Muscle layer of colon (tissue), 2 donors: ENCODE results near the gene GABPB1.

ENCODE experiments used
- H3K27ac ChIP-seq: one replicate; pipeline ENCODE4 v1.7.0; 2013; ENCODE audit warnings: low read depth, mild to moderate bottlenecking, low read length, moderate library complexity
- H3K27me3 ChIP-seq, 2 donors: one replicate each; pipeline ENCODE4 v1.7.0; 2013; ENCODE audit warnings: low read length in 2 of 2, mild to moderate bottlenecking in 2 of 2; ENCODE audit not compliant: insufficient read depth in 2 of 2, control insufficient read depth in 1 of 2
- H3K36me3 ChIP-seq: one replicate; pipeline ENCODE4 v1.7.0; 2013; ENCODE audit warnings: mild to moderate bottlenecking, low read length; ENCODE audit not compliant: insufficient read depth
- H3K4me1 ChIP-seq: one replicate; pipeline ENCODE4 v1.7.0; 2013; ENCODE audit warnings: mild to moderate bottlenecking, low read length; ENCODE audit not compliant: insufficient read depth
- H3K4me3 ChIP-seq, 2 donors: one replicate each; pipeline ENCODE4 v1.7.0; 2013; ENCODE audit warnings: low read length in 2 of 2, low read depth in 1 of 2, mild to moderate bottlenecking in 1 of 2, moderate library complexity in 1 of 2
- H3K9ac ChIP-seq: one replicate; pipeline ENCODE4 v1.7.0; 2013; ENCODE audit warnings: low read length
- H3K9me3 ChIP-seq: one replicate; pipeline ENCODE4 v1.7.0; 2013; ENCODE audit warnings: mild to moderate bottlenecking, low read length
- donor health status: abdominal sarcoma.
- donor health status: Adenocarcinoma of cecum.

The GABPB1 gene

DNA sequence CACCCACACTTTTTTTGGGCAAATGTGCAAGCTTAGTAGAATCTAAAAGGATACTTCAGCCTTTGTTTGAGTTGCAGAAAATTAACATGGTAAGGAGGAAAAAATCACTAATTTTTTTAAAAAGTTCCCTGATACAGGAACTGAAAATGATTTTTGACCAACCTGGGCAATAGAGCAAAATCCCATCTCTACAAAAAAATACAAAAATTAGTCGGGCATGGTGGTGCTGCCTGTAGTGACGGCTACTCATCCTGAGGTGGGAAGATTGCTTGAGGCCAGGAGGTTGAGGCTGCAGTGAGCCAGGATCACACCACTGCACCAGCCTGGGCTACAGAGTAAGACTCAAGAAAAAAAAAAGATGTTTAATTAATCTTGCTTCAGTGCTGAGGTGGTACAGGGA, 10.6 kb upstream of the GABPB1 start:
- no peaks in the 10 kb centered on the region for H3K4me1 ChIP-seq
- H3K9ac ChIP-seq: no peak overlapping the region
- no peak overlapping the region for H3K4me3 ChIP-seq
- no peaks in the 10 kb centered on the region for H3K36me3 ChIP-seq
- H3K27me3 ChIP-seq: no peaks in the 10 kb centered on the region
- no peak overlapping the region for H3K27ac ChIP-seq
- H3K9me3 ChIP-seq: no peaks in the 10 kb centered on the region

DNA sequence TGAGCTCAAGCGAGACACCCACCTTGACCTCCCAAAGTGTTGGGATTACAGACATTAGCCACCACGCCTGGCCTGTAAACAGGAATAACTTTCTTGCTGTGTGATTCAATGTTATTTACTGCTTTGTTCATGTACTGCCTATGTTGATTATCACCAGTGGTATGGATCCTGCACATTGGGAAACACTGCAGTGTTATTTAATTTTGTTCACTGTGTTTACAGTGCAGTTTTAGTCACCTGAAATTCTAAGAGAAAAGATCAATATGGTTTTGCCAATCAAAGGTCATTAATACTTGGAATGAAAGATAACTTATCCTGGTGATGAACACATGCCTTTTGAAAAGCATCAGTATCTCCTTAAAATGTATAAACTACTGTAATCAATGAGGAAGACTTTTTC, 8.6 kb upstream of the GABPB1 start:
- Histone ChIP-seq H3K9me3 (no peaks in the 10 kb centered on the region), H3K27ac (no peak overlapping the region), H3K9ac (no peak overlapping the region), H3K4me3 (no peak overlapping the region), H3K36me3 (no peaks in the 10 kb centered on the region), H3K27me3 (no peaks in the 10 kb centered on the region), H3K4me1 (no peaks in the 10 kb centered on the region)

DNA sequence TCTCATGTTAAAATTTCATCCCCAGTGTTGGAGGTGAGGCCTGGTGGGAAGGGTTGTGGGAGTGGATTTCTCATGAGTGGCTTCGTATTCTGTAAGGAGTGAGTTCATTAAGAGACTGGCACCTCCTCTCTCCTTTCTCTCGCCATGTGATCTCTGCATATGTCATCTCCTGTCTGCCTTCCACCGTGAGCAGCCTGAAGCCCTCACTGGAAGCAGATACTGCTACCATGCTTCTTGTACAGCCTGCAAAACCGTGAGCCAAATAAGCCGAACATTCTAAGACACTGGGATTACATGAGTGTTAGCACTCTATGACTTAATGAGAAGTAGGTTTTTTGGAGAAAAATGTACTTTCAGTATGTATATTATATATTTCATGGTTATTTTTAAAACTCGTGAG, 6.8 kb upstream of the GABPB1 start:
- Histone ChIP-seq H3K9me3 (no peaks in the 10 kb centered on the region), H3K4me3 (no peak overlapping the region), H3K36me3 (no peaks in the 10 kb centered on the region), H3K4me1 (peaks cover 6% of the 10 kb centered on the region), H3K9ac (no peak overlapping the region), H3K27ac (no peak overlapping the region), H3K27me3 (no peaks in the 10 kb centered on the region)

DNA sequence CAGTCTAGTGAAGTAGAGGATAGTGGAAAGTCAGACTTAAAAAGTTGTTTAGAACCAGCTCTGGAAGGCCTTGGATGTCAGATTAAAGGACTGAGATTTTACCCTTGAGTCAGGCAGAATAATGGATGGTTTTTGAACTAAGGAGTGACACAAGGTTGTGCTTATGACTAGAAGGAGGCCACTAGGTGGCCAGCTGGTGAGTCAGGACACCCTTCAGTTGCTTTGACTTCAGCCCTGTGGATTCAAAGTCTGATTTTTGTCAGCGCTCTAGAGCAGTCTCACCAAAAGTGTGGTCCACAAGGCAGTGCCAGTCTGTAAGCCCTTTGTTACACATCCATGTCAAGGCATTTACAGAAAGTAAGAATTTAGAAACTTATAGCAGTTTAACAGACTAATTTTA, 3.8 kb upstream of the GABPB1 start:
- no peaks in the 10 kb centered on the region for H3K27me3 ChIP-seq
- no peaks in the 10 kb centered on the region for H3K36me3 ChIP-seq
- peaks cover 16% of the 10 kb centered on the region for H3K4me1 ChIP-seq
- no peak overlapping the region for H3K4me3 ChIP-seq
- H3K27ac ChIP-seq: no peak overlapping the region
- H3K9me3 ChIP-seq: no peaks in the 10 kb centered on the region
- H3K9ac ChIP-seq: no peak overlapping the region

DNA sequence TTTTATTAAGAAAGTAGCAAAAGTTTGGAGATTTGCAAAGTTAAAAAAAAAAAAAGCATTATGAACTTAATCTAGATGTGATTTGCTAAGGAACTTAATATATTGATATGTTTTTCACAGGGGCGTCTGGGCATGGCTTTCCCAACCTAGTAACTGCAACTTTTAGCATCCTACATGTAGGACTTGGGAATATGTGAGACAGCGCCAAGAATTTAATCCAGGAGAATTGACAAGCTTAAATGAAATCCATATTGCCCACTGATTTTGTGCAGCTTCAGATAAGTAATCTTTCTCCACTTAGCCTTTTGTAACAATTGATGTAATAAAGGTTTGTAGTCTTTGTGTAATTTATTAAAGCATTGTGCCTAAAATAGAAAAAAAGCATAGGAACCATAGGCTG, 982 bp upstream of the GABPB1 start:
- Histone ChIP-seq H3K36me3 (no peaks in the 10 kb centered on the region), H3K27ac (peak overlapping the region; percentile 99), H3K9ac (peak overlapping the region; percentile 92), H3K27me3 (no peaks in the 10 kb centered on the region), H3K9me3 (no peaks in the 10 kb centered on the region), H3K4me3 (peak overlapping the region; percentile 53 to 96), H3K4me1 (peaks cover 34% of the 10 kb centered on the region)

DNA sequence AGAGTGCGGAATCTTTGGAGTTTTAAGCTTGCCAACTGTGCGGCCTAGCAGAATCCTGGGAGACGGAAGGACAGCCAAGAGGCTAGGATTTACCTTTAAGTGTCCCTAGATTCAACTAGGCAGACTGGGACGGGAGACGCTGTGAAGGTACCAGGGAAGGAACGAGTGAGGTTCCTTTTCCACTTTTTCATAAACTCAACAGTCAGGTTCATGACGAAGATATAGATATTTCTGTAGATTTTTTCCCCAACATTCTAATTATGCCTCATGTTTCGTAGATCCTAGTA, 564 bp upstream of the GABPB1 start:
- H3K27me3 ChIP-seq: no peaks in the 10 kb centered on the region
- peak overlapping the region; percentile 92 for H3K9ac ChIP-seq
- peaks cover 38% of the 10 kb centered on the region for H3K4me1 ChIP-seq
- peak overlapping the region; percentile 53 to 96 for H3K4me3 ChIP-seq
- H3K9me3 ChIP-seq: no peaks in the 10 kb centered on the region
- peak overlapping the region; percentile 99 for H3K27ac ChIP-seq
- no peaks in the 10 kb centered on the region for H3K36me3 ChIP-seq

DNA sequence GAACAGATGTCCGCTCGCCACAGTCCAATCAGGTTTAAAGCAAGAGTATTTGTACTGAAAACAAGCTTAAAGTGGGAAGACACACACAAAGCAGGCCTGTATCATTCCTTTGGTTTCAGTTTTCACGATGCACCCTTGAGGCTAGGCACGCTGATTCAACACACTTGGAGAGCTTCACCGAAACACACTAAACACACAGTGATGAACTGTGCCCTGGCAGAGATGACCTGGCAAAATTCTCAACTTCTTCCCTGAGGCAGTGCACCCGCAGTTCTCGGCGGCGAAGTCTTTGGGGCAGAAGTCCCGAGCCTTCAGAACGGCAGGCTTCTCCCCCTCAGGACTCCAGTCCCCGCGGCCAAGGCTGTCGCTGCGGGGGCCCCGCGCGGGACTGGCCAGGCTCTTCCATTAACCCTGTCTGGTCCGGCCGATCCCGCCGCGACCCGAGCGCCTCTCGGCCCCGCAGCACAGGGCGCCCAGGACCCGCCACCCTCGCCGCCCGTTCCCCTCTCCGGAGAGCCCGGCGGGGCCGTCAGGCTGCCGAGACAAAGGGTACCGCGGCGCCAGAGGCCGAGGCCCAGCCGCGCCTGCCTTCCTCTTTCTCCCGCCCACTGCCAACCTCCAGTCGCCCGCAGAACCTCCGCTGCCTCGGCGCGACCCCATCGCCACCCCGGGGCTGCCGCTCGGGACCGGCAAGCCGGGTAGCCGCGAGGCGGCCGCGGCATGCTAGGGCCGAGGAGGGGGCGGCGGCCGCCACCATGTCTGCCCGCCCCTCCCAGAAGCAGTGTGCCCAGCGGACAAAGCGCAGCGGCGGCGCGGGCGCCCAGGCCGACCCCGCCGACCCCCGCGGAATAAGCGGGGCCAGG, 792 bp downstream of the GABPB1 start:
- Histone ChIP-seq H3K36me3 (no peaks in the 10 kb centered on the region), H3K4me3 (peak overlapping the region; percentile 53 to 96), H3K9me3 (no peaks in the 10 kb centered on the region), H3K27me3 (no peaks in the 10 kb centered on the region), H3K9ac (peak overlapping the region; percentile 92), H3K4me1 (peaks cover 49% of the 10 kb centered on the region), H3K27ac (peak overlapping the region; percentile 99)

DNA sequence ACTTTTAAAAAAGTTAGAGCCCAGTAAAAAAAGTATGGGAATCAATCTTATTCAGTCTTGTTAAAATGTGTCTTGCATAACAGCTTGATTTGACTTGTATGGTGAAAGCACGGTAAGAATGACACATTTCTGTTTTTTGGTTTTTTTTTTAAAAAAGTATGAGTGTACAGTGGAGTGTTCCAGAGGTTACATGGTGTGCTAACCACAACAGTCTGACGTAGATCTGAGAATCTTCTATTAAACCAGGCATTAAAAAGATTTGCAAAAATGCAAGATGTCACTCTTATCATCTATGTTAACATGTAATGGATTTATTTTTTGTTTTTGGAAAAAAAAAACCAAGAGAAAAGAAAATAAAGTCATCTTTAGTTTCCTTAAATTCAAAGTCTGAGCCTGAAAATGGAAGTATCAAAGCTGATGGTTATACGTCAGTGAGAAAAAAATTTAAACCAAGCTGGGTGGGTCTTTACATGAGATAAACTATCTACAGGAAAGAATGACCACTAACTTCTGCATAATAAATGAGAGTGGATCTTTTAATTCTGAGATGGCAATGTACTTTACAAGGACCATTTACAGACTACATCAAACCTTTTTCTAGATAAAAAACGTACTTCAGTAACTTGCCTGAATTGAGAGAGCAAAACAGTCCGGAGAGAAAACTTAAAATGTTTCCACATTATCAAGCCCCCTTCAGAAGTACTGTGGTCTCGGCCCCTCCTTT, 1.6 kb downstream of the GABPB1 start:
- Histone ChIP-seq H3K27me3 (no peaks in the 10 kb centered on the region), H3K4me3 (peak overlapping the region; percentile 53 to 96), H3K36me3 (no peaks in the 10 kb centered on the region), H3K9ac (peak overlapping the region; percentile 92), H3K9me3 (no peaks in the 10 kb centered on the region), H3K27ac (peak overlapping the region; percentile 99), H3K4me1 (peaks cover 52% of the 10 kb centered on the region)

DNA sequence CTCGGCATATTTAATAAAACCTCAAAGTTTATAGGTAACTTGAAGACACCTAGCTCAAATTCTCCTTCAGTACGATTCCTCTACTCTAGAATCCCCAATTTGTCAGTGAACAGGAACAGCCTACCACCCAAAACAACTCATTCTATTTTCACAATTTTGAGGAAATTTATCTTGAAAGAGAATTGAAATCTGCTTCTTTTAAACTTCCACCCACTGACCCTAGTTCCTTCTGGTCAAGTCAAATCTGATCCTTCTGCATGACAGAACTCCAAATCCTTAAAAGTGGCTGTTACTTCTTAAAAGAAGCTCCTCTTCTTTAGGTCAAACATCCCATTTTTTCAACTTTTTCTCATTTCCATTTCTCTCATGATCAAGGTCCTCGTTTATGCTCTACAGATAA, 4.4 kb downstream of the GABPB1 start:
- Histone ChIP-seq H3K4me3 (no peak overlapping the region), H3K27ac (no peak overlapping the region), H3K27me3 (no peaks in the 10 kb centered on the region), H3K4me1 (peaks cover 36% of the 10 kb centered on the region), H3K9ac (no peak overlapping the region), H3K36me3 (no peaks in the 10 kb centered on the region), H3K9me3 (no peaks in the 10 kb centered on the region)

DNA sequence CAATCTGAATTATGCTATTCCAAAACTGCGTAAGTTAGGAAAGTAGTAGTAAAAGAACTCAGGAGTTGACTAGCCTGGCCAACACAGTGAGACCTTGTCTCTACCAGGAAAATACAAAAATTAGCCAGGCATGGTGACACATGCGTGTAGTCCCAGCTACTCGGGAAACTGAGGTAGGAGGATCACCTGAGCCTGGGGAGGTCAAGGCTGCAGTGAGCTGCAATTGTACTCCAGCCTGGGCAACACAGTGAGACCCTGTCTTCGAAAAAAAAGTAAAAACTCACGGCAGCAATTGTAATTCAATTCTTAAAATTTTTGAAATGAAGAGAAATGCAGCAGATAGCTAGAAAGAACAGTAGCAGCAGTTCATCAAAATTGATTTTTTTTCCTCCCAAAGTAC, 9.7 kb downstream of the GABPB1 start:
- Histone ChIP-seq H3K36me3 (no peaks in the 10 kb centered on the region), H3K27ac (no peak overlapping the region), H3K4me1 (peaks cover 12% of the 10 kb centered on the region), H3K9ac (no peak overlapping the region), H3K4me3 (no peak overlapping the region), H3K27me3 (no peaks in the 10 kb centered on the region), H3K9me3 (no peaks in the 10 kb centered on the region)

DNA sequence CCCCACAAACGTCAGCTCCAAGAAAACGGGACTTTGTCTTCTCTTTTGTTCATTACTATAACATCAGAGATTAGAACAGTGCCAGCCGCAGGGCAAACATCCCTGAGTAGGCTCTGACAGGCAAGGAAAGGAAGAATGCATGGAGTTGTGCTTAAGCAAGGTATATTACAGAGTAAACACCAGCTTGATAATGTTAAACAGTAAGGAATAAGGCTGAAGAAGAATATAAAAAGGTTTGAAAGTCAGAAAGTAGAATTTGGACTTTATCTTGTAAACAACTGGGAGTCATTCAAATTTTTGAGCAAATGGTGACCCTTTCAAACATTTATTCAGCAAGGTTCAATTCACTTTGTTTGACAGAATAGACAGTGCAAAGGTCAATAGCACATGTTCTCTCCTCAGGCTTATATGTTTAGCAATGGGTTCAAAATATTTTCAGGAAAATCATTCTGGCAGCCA, 11.0 kb downstream of the GABPB1 start:
- H3K4me1 ChIP-seq: peaks cover 2% of the 10 kb centered on the region
- no peak overlapping the region for H3K9ac ChIP-seq
- no peaks in the 10 kb centered on the region for H3K36me3 ChIP-seq
- no peak overlapping the region for H3K4me3 ChIP-seq
- no peak overlapping the region for H3K27ac ChIP-seq
- H3K9me3 ChIP-seq: no peaks in the 10 kb centered on the region
- no peaks in the 10 kb centered on the region for H3K27me3 ChIP-seq
